Endothelial cell (in vitro differentiated cells): ENCODE data around the gene B4GALT4. TPM values are rescaled to one million over a fixed set of nuclear protein-coding genes. Genes with fewer than 3 reads are reported as not detected.

Source experiments
- DNase-seq: peaks from one replicate; pipeline ENCODE4 v3.0.0; 2021; ENCODE audit warnings: low spot score
- H3K27ac Mint-ChIP-seq: one replicate; pipeline ENCODE4 v1.8.0; 2021; ENCODE audit warnings: mixed read lengths, inconsistent platforms; ENCODE audit not compliant: unreplicated experiment
- H3K27me3 Mint-ChIP-seq: one replicate; pipeline ENCODE4 v1.8.0; 2021; ENCODE audit warnings: mild to moderate bottlenecking, moderate library complexity, mixed read lengths, inconsistent platforms; ENCODE audit not compliant: unreplicated experiment
- H3K36me3 Mint-ChIP-seq: one replicate; pipeline ENCODE4 v1.8.0; 2021; ENCODE audit warnings: mild to moderate bottlenecking, low read depth, mixed read lengths, inconsistent platforms; ENCODE audit not compliant: unreplicated experiment
- H3K4me1 Mint-ChIP-seq: one replicate; pipeline ENCODE4 v1.8.0; 2021; ENCODE audit warnings: mild to moderate bottlenecking, mixed read lengths, inconsistent platforms; ENCODE audit not compliant: unreplicated experiment
- H3K4me3 Mint-ChIP-seq: one replicate; pipeline ENCODE4 v1.8.0; 2021; ENCODE audit warnings: mild to moderate bottlenecking, mixed read lengths, inconsistent platforms; ENCODE audit not compliant: unreplicated experiment
- H3K9me3 Mint-ChIP-seq: one replicate; pipeline ENCODE4 v1.8.0; 2021; ENCODE audit warnings: mixed read lengths, inconsistent platforms; ENCODE audit not compliant: unreplicated experiment
- total RNA-seq: library from RNA; stranded (reverse); fragmentation: NEBNext Ultra II Directional; extraction: Animal tissue kit (Norgen Biotek cat#: 25700); gene quantifications from one replicate; pipeline ENCODE4 v1.2.1, GENCODE V29; 2021; ENCODE audit not compliant: unreplicated experiment
- TF ChIP-seq, protein P1 (sequence below): fragments of 200-600 bp; sonication (generic); IDR thresholded peaks from one replicate; pipeline ENCODE4 v1.5.0; 2021; ENCODE audit warnings: antibody characterized with exemption; ENCODE audit not compliant: unreplicated experiment

Gene B4GALT4
- total RNA-seq, 1 donor from 2014 or later = 12.3 TPM

DNA sequence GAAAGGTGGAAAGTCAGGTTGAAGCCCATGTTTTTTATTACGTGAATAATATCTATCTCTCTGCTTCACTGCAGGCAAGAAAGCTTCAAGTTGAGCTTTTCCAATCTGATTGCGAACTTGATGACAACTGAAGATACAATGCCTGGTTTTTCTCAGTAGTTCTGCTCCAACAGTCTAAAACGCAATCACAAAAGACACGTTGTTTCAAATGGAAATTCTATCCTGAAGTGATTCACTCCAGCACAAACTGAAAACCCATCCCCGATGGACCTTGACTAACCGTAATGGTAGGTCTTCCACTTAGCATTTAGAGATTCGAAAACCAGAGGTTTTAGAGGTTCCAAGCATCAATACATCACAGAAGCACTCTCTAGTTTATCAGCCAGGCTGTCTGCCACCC lies 10.6 kb downstream of the B4GALT4 start:
- TF ChIP-seq, protein P1, sequence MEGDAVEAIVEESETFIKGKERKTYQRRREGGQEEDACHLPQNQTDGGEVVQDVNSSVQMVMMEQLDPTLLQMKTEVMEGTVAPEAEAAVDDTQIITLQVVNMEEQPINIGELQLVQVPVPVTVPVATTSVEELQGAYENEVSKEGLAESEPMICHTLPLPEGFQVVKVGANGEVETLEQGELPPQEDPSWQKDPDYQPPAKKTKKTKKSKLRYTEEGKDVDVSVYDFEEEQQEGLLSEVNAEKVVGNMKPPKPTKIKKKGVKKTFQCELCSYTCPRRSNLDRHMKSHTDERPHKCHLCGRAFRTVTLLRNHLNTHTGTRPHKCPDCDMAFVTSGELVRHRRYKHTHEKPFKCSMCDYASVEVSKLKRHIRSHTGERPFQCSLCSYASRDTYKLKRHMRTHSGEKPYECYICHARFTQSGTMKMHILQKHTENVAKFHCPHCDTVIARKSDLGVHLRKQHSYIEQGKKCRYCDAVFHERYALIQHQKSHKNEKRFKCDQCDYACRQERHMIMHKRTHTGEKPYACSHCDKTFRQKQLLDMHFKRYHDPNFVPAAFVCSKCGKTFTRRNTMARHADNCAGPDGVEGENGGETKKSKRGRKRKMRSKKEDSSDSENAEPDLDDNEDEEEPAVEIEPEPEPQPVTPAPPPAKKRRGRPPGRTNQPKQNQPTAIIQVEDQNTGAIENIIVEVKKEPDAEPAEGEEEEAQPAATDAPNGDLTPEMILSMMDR = no peak
- Mint-ChIP-seq H3K9me3 (no peaks in the 10 kb centered on the region), H3K4me1 (no peaks in the 10 kb centered on the region), H3K27me3 (peaks cover 2% of the 10 kb centered on the region), H3K36me3 (peaks cover 24% of the 10 kb centered on the region), H3K27ac (no peak overlapping the region), H3K4me3 (no peak overlapping the region)
- no peak for DNase-seq

DNA sequence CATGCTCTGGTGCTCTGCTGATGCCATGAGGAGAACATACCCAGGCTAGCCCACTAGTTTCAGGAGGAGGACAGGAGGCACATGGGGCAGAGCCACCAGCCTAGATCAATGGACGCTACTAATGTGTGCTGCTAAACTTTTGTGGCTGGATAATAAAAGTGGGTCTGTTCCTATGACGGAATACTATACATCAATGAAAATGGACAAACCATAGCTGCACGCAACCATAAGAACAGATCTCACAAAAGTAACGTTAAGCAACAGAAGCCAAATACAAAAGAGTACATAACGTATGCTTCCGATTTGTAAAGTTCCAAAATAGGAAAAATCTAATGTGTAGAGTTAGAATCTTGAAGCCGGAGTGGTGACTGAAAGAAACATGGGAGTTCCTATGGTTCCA lies 11.5 kb downstream of the B4GALT4 start:
- no peaks in the 10 kb centered on the region for H3K4me1 Mint-ChIP-seq
- DNase-seq = no peak
- no peaks in the 10 kb centered on the region for H3K9me3 Mint-ChIP-seq
- H3K27me3 Mint-ChIP-seq = peaks cover 2% of the 10 kb centered on the region
- TF ChIP-seq, protein P1 = no peak
- H3K4me3 Mint-ChIP-seq = peak overlapping the region; percentile 37
- no peak overlapping the region for H3K27ac Mint-ChIP-seq
- H3K36me3 Mint-ChIP-seq = peaks cover 24% of the 10 kb centered on the region

DNA sequence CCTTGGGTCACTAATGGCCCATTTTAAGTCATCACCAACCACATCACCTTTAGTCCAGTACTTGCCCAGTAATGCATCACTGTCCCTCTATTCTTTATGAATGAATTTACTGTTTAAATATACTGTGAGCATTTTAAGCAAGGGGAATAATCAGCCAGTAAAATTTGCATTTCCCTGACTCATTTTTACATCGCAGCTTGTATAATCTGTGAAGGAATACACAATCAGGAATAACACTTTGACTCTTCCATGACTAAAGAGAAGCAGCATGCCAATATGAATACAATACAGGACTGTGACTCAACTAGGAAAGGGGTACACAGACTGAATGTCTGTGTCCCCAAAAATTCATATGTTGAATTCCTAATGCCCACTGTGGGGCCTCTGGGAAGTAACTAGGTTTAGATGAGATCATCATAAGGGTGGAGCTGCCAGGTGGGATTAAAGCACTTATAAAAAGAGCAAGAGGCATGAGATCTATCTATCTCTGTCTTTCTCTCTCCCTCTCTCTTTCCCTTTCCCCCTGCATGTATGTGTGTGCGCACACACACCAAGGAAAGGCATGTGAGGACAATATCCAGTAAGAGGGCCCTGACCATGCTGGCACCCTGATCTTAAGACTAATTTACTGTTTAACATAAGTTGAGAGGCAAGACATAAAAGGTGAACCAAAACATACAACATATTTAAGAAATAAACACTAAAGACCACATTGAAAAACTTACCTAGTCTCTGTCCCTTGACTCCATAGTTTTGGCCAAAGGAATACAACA lies 12.1 kb downstream of the B4GALT4 start:
- no peak for DNase-seq
- Mint-ChIP-seq H3K9me3 (no peaks in the 10 kb centered on the region), H3K27me3 (peaks cover 2% of the 10 kb centered on the region), H3K4me3 (peak overlapping the region; percentile 37), H3K4me1 (no peaks in the 10 kb centered on the region), H3K36me3 (peaks cover 24% of the 10 kb centered on the region), H3K27ac (no peak overlapping the region)
- TF ChIP-seq, protein P1 = no peak

DNA sequence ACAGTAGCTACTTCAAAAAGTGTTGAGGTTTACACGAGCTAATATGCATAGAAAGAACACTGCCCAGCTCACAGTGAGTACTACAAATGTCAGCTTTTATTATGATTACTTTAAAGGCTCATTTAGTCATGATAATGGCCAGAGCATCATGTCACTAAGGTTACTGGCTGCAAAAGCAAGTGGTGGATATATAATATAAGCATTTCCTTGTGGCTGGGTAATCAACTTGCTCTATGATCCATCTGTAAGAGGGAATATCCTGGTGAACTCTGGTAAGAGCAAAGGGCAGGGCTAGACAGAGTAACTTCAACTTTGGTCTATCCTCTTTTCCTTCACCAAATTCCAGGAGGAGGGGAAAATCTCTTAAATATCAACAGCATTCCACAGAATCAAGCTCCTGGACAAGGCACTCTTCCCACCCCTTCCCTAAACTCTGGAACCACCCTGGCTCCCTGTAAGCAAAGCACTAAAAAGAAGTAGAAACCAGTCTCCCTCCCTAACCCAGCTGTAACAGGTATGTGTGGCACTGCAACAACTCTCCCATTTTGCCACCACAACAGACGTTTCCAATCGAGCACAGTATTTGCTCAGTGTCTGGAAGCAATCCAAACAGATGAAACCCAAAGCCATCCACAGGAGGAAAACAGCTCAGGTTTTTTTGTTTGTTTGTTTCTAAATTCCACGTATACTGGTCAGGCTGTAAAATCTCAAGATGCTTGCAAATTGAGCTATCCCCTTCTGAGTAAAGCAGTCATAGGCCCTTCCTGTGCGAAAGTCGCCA lies 13.4 kb downstream of the B4GALT4 start:
- H3K4me1 Mint-ChIP-seq = no peaks in the 10 kb centered on the region
- TF ChIP-seq, protein P1 = no peak
- H3K27me3 Mint-ChIP-seq = peaks cover 2% of the 10 kb centered on the region
- no peaks in the 10 kb centered on the region for H3K9me3 Mint-ChIP-seq
- H3K36me3 Mint-ChIP-seq = peaks cover 26% of the 10 kb centered on the region
- H3K4me3 Mint-ChIP-seq = no peak overlapping the region
- no peak for DNase-seq
- no peak overlapping the region for H3K27ac Mint-ChIP-seq

DNA sequence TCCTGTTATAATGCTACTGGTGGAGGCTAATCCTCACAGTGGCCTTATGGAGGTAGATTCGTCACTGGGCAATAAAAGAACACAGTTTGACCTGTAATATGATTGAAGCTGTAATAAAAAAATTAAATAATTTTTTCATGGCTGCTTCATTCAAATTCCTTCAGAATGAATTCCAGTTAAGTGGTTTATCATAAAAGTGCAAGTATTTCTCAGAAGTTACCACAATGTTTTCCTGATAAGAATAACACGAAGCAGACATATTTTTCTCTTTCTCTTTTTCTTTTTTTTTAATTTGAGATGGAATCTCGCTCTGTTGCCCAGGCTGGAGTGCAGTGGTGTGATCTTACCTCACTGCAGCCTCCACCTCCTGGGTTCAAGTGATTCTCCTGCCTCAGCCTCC lies 15.6 kb downstream of the B4GALT4 start:
- Mint-ChIP-seq H3K4me1 (no peaks in the 10 kb centered on the region), H3K9me3 (no peaks in the 10 kb centered on the region), H3K27me3 (peaks cover 2% of the 10 kb centered on the region), H3K4me3 (no peak overlapping the region), H3K27ac (no peak overlapping the region), H3K36me3 (peaks cover 29% of the 10 kb centered on the region)
- TF ChIP-seq, protein P1 = no peak
- DNase-seq = no peak
